Measurements from ENCODE around the gene KCNE4.

- TF ChIP-seq CTCF (IDR thresholded peaks at IDR 0.05; ENCODE audit: borderline replicate concordance, extremely low read depth, low read length, poor library complexity, severe bottlenecking) = no peak
- no peak for TF ChIP-seq EZH2 (IDR thresholded peaks at IDR 0.05; ENCODE audit: borderline replicate concordance, low read depth, low read length, severe bottlenecking)
These were observed 4.9 kb downstream of the KCNE4 start for GRCh38 chr2:223056701-223057418.

Data from DND-41 (cell line).